HS-27A (cell line): ENCODE results near the gene OMA1.
A peak's percentile ranks its signal among the peaks of the same experiment; 100 is the strongest.
"Not testable (repeated sequence)": the region's sequence is repeated elsewhere in the genome, so short reads cannot be mapped to it uniquely, and the experiment has no call there.

Source experiments
- DNase-seq: peaks from one replicate; pipeline ENCODE4 v3.0.0-alpha.2; 2012; ENCODE audit warnings: low read depth, missing footprints

OMA1 gene

DNA sequence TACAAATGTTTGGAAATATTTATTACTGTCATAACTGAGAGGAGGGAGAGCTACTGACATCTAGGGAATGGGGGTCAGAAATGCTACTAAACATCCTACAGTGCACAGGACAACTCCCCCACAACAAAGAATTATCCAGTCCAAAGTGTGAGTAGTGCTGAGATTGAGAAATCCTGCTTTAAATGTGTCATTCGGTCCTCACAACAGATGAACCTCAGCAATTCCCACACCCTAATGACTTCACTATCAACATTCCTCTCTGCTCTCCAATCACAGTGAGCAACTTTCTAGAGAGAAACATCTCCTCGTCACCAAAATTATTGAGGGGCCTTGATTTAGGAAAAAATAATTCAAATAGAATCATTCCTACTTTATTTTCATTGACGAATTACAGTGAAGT lies 18.0 kb downstream of the OMA1 start:
- DNase-seq, result no peak

DNA sequence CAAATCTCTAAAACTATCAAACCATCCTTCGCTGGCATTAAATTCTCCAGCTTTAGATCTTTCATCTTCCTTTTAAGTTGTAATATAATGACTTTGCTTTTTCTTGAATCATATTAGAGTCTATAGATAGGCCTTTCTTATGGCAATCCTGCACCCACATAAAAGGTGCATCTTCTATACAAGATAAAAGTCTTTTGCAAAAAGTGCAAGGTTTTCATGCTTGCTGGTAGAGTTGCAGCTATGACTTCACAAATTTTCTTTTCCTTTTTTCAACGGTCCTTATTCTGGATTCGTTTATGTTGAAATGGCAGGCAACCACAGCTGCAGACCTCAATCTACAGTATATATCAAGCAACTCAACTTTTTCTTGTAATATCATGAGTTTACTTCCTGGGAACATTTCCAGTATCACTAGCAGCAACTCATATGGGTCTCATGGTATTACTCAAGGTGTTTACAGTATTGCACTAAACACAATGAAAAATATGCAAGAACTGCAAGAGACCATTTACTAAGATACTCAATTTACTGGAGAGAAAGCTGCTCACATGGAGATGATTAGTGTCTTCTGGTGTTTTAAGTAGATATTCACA lies 22.1 kb downstream of the OMA1 start:
- no peak for DNase-seq

- peak; percentile 42 for DNase-seq
These were observed 30.6 kb downstream of the OMA1 start for GRCh38 chr1:58515794-58516401.

GRCh38 chr1:58513956-58514355 lies 32.6 kb downstream of the OMA1 start:
- no peak for DNase-seq

DNA sequence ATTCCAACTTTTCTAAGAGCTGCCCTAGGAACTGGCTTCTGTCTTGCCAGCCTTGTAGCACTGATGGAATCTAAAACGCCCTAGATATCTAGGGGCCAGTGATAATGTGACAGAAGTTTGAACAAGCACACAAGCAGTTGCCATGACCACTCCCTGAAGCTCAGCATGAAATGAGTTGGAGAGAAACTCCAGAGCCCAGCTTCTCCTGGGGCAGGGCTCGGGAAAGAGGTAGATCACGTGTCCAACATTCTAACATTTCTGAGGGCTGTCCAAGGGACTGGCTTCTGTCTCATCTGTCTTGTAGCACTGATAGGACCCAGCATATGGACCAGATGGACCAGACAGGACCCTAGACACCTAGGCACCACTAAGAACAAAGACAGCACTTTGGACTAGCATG lies 37.9 kb downstream of the OMA1 start:
- no peak for DNase-seq

- no peak for DNase-seq
These were observed 41.2 kb downstream of the OMA1 start for GRCh38 chr1:58505286-58505685.

GRCh38 chr1:58502519-58502918 lies 44.0 kb downstream of the OMA1 start:
- no peak for DNase-seq

GRCh38 chr1:58500043-58500442 lies 46.5 kb downstream of the OMA1 start:
- DNase-seq, result no peak

GRCh38 chr1:58497499-58497898 lies 49.0 kb downstream of the OMA1 start:
- DNase-seq, result no peak

DNA sequence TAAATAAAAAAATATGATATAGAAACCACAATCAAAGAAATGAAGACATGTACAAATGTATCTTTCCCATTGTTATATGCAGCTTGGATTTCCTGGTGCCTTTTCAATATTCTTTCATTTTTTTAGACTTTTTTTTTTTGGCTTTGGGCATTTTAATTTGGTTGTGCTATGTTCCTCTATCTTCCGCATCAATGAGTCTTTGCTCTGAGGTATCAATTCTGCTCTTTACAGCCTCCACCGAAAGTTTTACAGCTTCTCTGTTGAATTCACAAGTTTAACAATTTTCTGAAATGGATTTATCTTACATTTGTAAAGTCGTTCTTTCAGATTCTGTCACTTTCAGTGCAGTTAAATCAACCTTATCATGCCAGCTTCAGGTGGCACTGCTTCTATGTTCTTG lies 50.5 kb downstream of the OMA1 start:
- DNase-seq, result no peak

DNA sequence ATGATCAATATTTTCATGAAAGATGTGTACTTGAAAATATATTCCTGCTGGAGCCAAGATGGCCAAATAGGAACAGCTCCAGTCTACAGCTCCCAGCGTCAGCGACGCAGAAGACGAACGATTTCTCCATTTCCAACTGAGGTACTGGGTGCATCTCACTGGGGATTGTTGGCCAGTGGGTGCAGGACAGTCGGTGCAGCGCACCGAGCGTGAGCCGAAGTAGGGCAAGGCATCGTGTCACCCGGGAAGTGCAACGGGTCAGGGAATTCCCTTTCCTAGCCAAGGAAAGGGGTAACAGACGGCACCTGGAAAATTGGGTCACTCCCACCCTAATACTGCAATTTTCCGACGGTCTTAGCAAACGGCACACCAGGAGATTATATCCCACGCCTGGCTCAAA lies 57.6 kb downstream of the OMA1 start:
- DNase-seq, result not testable (repeated sequence)

GRCh38 chr1:58487002-58487401 lies 59.5 kb downstream of the OMA1 start:
- DNase-seq, result no peak

GRCh38 chr1:58481962-58482361 lies 64.6 kb downstream of the OMA1 start:
- no peak for DNase-seq

DNA sequence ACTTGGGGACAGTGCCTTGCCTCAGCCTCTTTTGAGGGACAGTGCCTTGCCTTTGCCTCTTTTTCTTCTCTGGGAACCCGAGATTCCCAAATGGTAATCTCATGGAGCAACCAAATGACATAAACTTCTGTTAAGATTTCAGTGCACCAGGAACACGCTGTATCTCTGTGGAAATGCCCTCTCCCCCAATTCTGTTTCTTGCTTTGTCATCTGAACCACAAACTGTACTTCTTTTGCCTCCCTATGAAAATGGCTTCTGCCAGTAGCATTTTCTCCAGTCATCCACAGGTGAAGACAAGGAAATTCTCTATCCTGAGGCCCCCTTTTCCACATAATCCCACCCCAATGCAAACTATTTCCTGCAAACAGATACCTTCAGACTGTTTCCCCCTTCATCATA lies 66.3 kb downstream of the OMA1 start:
- DNase-seq, result no peak

GRCh38 chr1:58477390-58477789 lies 69.1 kb downstream of the OMA1 start:
- peak; percentile 8 for DNase-seq

DNA sequence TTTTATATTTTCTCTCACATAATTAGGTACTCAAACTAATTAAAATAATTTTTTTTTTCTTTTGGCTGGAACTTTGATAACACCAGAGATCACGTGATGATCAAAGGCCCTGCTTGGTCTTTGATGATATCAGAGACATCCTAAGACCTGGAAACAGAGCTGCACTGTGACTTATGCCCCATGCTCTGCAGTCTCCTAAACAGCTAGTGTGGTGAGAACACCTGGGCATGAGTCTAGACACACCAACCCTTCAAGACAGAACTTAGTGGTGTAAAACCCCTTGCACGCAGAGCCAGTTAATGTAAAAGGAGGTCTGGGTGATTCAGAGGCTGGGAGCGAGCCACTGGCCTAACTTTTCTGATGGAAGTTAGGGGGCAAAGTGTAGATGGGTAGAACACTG lies 70.3 kb downstream of the OMA1 start:
- no peak for DNase-seq

DNA sequence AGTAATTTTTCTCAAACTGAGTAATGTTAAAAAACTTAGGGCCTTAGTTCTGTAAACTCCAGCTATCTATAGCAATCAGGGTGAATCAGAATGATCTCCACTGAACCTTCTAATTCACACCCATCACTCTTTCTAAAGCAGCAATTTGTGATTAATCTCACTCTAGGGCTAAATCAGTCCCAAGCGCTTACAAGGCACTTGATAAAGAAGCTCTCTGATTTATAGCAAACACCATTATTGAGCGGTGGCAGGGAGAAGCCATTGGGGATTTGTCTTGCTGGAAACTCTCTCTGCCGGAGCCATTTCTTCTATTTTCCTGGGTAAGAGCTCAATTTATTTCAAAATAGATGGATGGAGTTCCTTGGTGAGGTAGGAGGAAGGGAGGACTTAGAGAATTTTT lies 77.0 kb downstream of the OMA1 start:
- DNase-seq, result no peak

DNA sequence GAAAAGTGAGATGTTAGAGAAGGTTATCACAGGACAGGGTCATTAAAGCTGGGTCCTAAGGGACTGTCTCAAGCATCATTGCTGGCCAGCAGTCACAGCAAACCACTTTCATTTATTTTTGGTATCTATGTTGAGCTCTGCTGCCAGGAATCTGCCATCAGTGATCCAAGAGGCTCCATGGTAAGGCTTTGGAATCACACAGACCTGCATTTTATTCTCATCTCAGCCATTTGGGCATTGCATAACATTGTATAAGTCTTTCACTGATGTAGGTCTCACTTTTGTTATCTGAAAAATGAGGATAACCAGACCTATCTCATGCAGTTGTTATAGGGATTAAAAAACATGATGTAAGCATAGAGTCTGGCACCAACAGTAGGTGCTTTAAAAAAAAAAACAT lies 77.5 kb downstream of the OMA1 start:
- no peak for DNase-seq

DNA sequence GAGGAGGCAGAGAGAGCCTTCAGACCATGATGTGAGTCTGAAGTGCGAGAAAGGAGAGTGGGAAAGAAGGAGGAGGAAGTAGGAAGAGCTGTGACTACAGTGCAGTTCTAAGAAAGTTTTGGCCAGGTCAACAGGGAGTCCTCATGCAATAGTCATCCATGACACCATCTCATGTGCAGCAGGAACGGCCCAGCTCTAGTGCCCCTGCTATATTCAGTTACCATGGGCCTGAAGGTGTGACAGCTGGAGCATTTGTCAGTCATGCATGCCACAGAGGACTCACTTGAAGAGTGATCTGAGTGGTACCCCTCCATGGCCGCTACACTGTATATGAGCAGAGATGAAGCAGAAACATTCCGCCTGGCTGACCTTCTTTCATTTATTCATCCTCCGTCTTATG lies 77.9 kb downstream of the OMA1 start:
- no peak for DNase-seq

- DNase-seq, result no peak
These were observed 79.8 kb downstream of the OMA1 start for GRCh38 chr1:58466630-58467241.

GRCh38 chr1:58465825-58466629 lies 80.5 kb downstream of the OMA1 start:
- no peak for DNase-seq

- DNase-seq, result no peak
These were observed 81.3 kb downstream of the OMA1 start for GRCh38 chr1:58465176-58465575.

- DNase-seq, result no peak
These were observed 86.1 kb downstream of the OMA1 start for GRCh38 chr1:58460469-58460868.
